ENCODE results near the gene ARHGAP31.

The ARHGAP31 gene

GRCh38 chr3:119289404-119289770 lies 4.8 kb upstream of the ARHGAP31 start:
- Histone ChIP-seq H3K4me3 (ENCODE audit: low read depth, low read length) (no peak overlapping the region), H3K36me3 (ENCODE audit: control insufficient read depth in 2 of 2, insufficient read depth in 1 of 2, low read length in 2 of 2) (no peaks in the 10 kb centered on the region), H3K4me1 (ENCODE audit: control insufficient read depth, insufficient read depth, low read length) (no peaks in the 10 kb centered on the region), H3K9me3 (ENCODE audit: control insufficient read depth, insufficient read depth, low read depth, low read length) (no peaks in the 10 kb centered on the region), H3K27ac (ENCODE audit: extremely low read depth, low read depth, low read length) (no peak overlapping the region)
- no peak for TF ChIP-seq ZNF624 (tag by site-specific recombination; IDR thresholded peaks at IDR 0.05)
- TF ChIP-seq ZBTB1 (tag by site-specific recombination; IDR thresholded peaks at IDR 0.05), result no peak
- TF ChIP-seq ZNF350 (tag by site-specific recombination; IDR thresholded peaks at IDR 0.05), result no peak
- no peak for TF ChIP-seq SP7 (tag by site-specific recombination; IDR thresholded peaks at IDR 0.05)
- TF ChIP-seq ZNF362 (tag by site-specific recombination; IDR thresholded peaks at IDR 0.05), result no peak
- TF ChIP-seq ZNF596 (tag by site-specific recombination; IDR thresholded peaks at IDR 0.05), result no peak
- no peak for TF ChIP-seq KLF17 (tag by site-specific recombination; IDR thresholded peaks at IDR 0.05)
- no peak for TF ChIP-seq ZNF639 (tag by site-specific recombination; IDR thresholded peaks at IDR 0.05)
- no peak for TF ChIP-seq ZNF626 (tag by site-specific recombination; IDR thresholded peaks at IDR 0.05)
- TF ChIP-seq ZNF670 (tag by site-specific recombination; IDR thresholded peaks at IDR 0.05; ENCODE audit: low read depth), result no peak
- TF ChIP-seq ZNF707 (tag by site-specific recombination; IDR thresholded peaks at IDR 0.05), result no peak
- no peak for TF ChIP-seq HIC1 (tag by site-specific recombination; IDR thresholded peaks at IDR 0.05)
- TF ChIP-seq ZNF18 (tag by site-specific recombination; IDR thresholded peaks at IDR 0.05), result no peak
- ChIA-PET CTCF (interaction anchor here (0.6 kb wide), 1 partner anchor 394 kb away, joined by 5 read pairs; no protein-coding TSS in a partner anchor), POLR2A (no interaction called here)

GRCh38 chr3:119290613-119291012 lies 3.6 kb upstream of the ARHGAP31 start:
- no peak overlapping the region for H3K4me3 ChIP-seq (ENCODE audit: low read depth, low read length)
- H3K9me3 ChIP-seq (ENCODE audit: control insufficient read depth, insufficient read depth, low read depth, low read length), result no peaks in the 10 kb centered on the region
- H3K36me3 ChIP-seq (ENCODE audit: control insufficient read depth in 2 of 2, insufficient read depth in 1 of 2, low read length in 2 of 2), result no peaks in the 10 kb centered on the region
- no peak overlapping the region for H3K27ac ChIP-seq (ENCODE audit: extremely low read depth, low read depth, low read length)
- H3K4me1 ChIP-seq (ENCODE audit: control insufficient read depth, insufficient read depth, low read length), result no peaks in the 10 kb centered on the region
- CTCF ChIA-PET, result interaction anchor here (0.6 to 1.2 kb wide), 3 partner anchors 10 to 49 kb away, joined by 3 to 4 read pairs (median 3); no protein-coding TSS in a partner anchor
- POLR2A ChIA-PET, result no interaction called here
- TF ChIP-seq ZNF239 (tag by site-specific recombination; IDR thresholded peaks at IDR 0.05) (no peak), ZNF18 (tag by site-specific recombination; IDR thresholded peaks at IDR 0.05) (no peak), GLI4 (tag by site-specific recombination; IDR thresholded peaks at IDR 0.05) (no peak), ZXDB (tag by site-specific recombination; IDR thresholded peaks at IDR 0.05) (no peak), PATZ1 (tag by site-specific recombination; IDR thresholded peaks at IDR 0.05) (no peak), ZBTB17 (tag by site-specific recombination; IDR thresholded peaks at IDR 0.05) (no peak), ZNF792 (tag by site-specific recombination; IDR thresholded peaks at IDR 0.05) (no peak), ZNF580 (tag by site-specific recombination; IDR thresholded peaks at IDR 0.05) (no peak), ZNF658 (tag by site-specific recombination; IDR thresholded peaks at IDR 0.05) (no peak), KLF17 (tag by site-specific recombination; IDR thresholded peaks at IDR 0.05) (no peak)
